Activated CD4-positive, CD25-positive, alpha-beta regulatory T cell treated with anti-CD3 and anti-CD28 coated beads, Interleukin-2, amount 50 U/mL, for 72 hours (primary cell): ENCODE results near the gene ILKAP.

Source experiments
- DNase-seq: peaks from one replicate; pipeline ENCODE4 v3.0.0; 2021

ILKAP gene

DNA sequence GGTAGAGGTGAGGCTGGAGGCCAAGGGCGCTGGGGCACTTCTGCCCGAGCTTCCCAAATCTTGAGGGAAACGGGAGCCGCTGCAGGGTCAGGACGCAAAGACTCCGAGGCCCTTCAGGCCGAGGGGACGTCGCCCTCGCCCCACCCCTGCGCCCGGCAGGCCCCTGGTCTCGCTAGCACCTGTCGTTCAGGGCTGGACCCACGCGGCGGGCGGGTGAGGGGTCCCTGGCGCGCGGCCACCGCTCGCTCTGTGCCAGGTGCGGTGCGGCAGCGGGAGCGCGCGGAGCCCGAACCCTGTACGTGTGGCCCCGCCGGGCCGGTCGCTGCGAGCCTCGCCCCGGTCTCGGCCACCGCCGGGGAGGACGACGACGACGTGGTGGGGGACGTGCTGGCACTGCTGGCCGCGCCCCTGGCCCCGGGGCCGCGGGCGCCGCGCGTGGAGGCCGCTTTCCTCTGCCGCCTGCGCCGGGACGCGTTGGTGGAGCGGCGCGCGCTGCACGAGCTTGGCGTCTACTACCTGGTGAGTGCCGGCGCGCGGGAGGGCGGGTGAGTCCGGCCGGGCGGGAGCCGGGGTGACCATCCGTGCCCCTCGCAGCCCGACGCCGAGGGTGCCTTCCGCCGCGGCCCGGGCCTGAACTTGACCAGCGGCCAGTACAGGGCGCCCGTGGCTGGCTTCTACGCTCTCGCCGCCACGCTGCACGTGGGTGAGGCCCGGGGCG, 39.9 kb downstream of the ILKAP start:
- DNase-seq, result no peak

DNA sequence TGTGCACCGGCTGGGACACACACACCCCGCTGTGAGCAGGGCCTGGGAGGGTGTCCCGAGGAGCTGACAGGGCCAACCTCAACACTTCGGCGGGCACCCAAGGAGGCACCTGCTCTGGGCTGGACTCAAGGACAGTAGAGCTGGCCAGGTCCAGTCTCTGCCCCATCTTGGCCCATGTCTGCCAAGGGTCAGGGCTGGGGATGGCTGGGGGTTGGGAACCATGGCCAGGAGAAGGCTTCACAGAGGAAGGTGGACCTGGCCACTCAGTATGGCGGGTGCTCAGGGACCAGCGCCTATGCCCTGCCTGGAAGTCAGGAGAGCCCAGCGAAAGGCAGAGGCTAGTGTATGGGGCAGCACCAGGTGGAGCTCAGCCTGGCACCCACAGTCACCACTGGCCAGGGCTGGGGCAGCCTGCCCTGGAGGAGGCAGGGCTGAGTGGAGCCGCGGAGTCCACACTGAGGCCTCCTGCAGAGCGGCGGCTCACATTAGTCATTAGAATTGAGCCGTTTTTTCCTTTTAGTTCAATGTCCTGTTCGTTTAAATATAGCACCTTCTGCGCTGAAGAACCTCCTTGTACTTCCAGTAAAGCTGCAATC, 40.6 kb downstream of the ILKAP start:
- DNase-seq, result no peak

DNA sequence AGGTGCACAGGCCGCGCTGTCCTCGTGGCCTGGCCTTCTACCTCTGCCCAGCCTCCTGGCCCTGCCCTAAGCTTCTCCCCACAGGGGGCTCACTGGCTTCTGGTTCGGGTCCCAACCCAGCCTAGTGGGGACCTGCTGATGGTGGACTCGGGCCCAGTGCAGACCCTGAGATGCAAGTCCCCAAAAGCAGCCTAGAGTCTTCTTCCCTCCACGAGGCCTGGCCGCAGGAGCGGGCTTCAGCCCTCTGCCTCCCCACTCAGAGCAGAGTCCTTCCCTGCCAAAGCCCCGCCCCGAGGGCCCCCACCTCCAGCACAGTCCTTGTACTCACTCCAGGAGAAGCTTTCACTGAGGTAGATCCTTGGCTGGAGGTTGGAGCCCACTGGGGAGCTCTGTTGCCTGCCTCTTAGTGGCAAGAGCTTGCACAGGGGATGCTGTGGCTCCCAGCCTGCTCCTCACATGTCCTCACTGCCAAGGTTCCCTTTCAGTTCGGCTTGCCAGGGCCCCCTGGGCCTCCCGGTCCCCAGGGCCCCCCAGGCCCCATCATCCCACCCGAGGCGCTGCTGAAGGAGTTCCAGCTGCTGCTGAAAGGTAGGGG, 41.1 kb downstream of the ILKAP start:
- no peak for DNase-seq

DNA sequence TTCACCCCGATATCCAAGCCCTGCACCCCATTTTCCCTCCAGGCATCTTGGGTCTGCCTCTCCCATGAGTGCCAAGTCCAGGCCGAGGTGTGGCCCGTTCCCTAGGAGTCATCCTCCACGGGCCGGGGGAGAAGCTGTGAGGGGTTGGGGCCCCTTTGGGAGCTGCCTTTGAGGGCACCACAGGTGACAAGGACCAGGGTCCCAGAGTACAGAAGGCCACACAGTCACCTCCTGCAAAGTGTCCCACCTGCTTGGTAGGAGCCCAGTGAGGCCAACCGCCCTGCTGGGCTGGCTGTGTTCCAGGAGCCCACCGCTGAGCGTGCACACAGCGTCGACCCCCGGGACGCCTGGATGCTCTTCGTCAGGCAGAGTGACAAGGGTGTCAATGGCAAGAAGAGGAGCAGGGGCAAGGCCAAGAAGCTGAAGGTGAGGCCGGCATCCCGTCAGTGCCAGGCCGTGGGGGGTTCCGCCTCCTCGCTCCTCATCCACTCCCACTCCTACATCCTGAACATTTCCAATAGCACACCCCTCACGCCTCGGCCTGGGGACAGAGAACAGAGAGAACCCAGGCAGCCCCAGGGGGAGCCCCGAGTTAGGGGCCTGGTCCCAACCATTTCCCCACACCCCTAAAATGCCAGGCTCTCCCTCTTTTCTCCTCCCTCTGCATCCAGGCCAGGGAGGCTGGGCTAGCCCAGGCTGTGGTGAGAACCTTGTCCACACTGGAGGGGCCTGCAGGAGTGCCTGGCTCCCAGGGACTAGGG, 42.0 kb downstream of the ILKAP start:
- no peak for DNase-seq

DNA sequence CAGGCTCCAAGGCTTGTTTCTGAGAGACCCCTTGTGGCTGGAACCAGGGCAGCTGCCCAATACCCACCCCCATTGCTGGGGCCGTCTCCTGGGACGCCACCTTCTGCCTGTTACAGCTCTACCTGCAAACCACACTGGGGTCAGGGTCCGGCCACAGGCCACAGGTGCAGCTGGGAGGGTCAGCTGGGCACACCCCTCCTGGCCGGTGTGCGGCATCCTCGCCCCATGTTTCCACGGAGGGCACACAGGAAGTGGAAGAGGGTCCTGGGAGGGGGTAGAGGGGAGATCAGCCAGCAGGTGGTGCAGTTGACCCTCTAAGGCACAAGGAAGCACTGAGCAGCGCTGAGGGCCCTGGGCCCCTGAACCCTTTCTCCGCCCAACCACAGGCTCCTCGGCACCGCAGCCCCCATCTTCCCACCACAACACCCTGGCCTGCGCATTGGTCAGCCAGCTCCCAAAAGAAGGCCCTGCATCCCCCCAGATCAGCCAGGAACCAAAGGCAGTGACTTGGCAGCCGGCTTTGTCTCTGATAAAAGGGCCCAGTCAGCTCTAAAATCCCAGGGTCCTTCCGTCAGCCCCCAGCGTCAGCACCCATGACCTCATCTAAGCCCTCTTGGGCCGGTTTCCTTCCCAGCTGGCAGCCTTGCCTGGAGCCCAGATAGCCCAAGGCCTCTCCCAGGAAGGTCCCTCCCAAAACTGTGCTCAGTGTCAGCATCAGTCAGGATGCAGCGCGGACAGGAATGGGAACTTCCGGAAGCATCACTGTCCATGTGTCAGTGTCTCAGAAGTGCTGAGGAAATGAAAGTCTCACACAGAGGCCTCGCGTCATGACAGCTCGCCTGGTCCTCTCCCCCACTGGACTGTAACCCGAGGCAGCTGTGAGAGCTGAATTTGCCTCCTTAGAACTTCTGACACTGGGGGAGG, 43.0 kb downstream of the ILKAP start:
- no peak for DNase-seq

DNA sequence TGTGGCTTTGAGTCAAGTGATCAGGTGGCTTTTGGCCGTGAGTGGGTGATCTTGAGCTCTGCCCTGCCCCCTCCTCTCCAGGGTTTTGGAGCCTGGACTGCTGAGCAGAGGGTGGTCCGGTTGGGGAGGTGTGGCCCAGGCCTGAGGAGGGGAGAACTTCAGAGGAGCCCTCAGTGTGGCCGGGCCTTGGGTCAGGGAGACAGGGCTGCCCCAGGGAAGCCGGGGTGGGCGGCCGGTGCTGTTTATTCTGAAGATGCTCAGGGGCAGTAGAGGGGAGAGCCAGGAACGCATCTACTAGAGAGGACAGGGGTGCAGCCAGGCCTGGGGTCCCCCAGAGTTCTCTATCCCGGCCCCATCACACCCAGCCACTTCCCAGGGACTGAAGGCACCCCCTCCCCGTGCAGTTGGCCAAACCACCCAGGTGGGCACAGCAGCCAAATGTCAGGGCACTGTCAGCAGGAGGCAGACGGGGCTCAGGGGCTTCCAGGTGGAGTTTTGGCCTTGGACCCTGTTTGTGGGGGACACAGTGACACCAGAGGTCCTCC, 43.8 kb downstream of the ILKAP start:
- no peak for DNase-seq

DNA sequence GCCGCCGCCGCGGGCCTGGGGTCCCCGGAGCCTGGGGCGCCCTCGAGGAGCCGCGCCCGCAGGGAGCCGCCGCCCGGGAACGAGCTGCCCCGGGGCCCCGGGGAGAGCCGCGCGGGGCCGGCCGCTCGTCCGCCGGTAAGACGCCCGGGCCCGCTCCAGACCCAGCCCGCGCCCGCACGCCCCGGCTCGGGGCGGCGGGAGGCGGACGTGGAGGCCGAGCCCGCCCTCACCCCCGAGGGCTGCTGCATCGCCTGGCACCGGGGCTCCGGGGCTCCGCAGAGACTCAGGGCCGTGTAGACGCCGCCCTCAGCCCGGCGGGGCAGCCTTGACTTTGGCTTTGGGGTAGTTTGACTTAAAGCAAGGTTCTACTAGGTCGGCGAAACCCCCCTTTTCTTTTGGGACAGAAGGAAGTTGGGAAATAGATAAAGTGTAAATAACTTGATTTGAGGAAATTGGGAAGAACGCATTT, 44.4 kb downstream of the ILKAP start:
- DNase-seq, result no peak

DNA sequence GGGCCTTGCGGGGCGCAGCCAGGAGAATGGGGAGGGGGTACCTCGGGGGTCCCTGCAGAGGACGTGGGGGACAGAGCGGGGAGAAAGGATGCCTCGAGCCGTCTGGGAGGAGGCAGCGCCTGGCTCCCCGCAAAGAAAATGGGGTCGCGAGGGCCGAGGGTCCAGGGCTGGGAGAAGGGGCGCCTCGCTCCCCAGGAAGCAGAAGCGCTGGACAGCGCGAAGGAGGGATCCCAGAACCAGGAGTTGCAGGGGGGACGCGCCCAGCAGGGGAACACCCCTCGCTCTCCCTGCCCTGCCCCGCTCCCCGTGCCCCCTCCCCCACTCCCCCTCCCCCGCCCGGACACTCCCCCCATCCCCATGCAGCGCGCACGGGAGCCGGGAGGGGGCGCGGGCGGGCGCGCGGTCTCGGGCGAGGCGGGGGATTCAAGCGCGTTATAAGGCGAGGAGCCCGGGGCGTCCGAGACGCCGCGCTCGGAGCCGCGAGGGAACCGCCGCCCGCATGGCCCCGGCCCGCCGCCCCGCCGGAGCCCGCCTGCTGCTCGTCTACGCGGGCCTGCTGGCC, 44.9 kb downstream of the ILKAP start, which contains the start of gene ERFE:
Gene ERFE, plus strand, starts transcription at position 462 of the 562 bp plus-strand sequence. Its CDS starts 38 bp downstream, at position 500.
- DNase-seq, result no peak

DNA sequence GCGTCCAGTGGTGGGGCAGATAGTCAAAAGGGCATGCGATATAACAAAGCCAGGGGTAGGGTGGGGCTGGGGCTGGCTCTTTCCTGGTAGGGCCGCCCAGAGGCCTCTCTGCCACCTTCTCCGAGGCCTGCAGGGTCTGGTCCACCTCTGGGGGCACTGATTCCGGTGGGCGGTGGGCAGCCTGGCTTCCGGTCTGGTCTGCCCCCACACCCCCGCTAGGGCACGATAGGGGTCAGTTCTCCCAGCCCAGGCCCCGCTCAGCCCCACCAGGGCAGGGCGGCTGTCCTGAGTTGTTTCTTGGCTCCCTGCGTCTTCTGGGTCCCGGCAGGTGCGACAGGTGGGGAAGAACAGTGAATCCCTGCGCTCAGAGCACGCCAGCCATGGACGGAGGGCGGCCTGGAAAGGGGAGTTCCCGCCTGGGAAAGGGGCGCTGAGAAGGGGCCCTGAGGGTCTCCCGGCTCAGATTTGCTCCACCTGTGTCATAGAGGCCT, 45.4 kb downstream of the ILKAP start:
- no peak for DNase-seq

DNA sequence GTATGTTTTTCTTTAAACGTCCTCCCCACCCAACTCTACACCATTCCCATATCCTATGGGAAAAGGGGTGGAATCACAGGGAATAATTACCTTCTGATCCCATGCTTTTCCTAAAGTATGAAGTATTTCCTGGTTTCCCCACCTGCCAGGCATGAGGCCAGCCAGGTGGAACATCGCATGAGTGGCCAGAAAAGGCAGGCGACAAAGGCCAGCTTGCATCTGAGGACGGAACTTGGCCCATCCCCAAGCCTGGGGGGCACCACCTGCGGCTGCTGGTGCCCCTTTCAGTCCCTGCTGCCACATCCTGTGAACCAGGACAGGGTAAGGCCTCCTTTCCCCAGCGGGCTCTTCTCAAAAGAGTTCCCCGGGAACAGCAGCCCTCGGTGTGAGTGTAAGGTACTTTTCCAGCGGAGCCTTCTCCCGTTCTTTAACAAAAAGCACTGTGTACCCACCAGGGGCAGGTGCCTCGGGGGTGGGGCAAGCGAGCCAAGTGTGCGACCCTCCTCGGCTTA, 45.9 kb downstream of the ILKAP start:
- DNase-seq, result no peak

DNA sequence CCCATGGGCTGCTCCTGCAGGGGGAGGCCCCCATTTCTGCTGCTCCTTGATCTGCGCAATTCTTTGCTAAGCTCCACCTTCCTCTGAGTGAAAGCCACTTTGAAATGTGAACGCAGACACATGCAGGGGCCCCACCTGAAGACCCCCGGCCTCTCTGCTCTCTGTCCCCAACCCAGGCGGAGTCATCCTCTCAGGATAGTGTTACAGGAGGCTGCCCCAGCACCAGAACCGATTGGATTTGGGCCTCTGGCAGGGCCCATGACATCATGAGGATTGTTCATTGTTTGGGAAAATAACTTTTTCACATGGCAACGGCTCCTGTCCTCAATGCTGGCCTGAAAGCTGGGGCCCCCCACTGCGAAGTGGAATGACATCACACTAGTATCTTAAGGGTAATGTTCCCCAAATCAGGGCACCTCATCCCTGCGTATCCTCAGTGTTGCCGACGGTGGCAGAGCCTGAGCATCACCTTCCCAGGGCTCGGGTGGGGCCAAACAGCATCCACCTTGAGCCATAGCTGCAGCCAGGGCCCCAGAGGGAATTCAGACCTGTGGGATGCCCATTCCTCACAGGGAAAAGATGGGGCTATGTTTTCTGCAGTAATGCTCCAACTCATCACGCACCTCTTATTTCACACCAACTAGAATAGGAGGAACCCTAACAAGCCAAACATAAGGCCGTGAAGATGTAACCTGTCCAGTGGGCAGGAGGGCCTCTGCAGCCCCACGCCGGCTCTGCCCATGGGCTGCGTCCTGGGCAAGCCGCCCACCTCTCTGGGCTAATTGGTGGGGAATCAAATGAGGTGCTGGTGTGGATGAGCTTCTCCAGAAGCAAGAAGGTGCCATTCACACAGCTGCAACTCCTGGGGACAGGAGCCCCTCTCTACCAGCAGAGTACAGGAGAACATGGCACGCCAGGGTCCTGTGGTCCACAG, 47.5 kb downstream of the ILKAP start:
- DNase-seq, result no peak

DNA sequence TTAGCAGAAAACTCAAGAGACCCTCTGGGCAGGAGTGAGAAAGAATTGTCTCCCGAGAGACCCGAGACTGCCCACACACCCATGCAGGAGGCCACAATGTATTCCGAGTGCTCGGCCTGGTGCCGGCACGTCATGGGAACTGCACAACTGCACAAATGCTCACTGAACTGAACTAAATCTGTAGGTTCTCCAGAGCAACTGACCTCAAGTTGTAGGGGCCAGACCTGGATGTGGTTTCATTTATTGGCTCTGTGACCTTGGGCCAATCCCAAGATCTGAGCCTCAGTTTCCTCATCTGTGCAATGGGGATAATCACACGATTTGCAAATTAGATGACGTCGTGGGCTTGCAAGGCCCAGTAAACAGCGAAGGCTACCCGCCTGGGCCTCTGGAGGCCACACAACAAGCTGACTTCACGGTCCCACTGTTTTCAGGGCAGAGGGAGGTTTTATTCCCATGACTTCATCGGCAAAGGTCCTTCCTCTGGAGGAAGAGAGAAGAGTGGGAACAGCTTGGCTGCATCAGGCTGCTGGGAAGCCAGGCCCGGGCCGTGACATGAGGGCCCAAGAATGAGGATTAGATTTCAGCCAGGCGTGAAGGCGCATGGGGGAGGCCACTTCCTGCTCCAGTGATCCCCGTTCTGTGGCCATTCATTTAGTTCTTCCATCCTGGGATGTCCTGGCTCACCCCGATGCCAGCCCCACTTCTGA, 48.3 kb downstream of the ILKAP start:
- DNase-seq, result no peak

DNA sequence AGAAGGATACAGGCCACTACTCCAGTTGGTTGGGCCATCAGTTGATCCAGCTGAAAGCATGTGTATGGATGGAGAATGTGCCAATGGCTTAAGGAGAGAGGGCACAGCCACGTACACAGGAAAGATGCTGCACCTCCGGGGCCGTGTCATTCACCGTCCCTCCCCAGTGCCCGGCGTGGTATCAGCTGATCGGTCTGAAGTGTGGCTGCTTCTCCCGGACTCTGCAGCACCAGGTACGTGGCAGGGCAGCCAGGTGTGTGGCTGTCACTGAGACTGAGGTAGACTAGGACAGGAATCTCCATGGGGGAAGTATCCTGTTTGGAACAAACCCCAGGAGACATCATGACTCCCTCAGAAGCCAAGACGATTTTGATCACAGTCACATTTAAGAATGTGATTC, 48.9 kb downstream of the ILKAP start:
- DNase-seq, result no peak

DNA sequence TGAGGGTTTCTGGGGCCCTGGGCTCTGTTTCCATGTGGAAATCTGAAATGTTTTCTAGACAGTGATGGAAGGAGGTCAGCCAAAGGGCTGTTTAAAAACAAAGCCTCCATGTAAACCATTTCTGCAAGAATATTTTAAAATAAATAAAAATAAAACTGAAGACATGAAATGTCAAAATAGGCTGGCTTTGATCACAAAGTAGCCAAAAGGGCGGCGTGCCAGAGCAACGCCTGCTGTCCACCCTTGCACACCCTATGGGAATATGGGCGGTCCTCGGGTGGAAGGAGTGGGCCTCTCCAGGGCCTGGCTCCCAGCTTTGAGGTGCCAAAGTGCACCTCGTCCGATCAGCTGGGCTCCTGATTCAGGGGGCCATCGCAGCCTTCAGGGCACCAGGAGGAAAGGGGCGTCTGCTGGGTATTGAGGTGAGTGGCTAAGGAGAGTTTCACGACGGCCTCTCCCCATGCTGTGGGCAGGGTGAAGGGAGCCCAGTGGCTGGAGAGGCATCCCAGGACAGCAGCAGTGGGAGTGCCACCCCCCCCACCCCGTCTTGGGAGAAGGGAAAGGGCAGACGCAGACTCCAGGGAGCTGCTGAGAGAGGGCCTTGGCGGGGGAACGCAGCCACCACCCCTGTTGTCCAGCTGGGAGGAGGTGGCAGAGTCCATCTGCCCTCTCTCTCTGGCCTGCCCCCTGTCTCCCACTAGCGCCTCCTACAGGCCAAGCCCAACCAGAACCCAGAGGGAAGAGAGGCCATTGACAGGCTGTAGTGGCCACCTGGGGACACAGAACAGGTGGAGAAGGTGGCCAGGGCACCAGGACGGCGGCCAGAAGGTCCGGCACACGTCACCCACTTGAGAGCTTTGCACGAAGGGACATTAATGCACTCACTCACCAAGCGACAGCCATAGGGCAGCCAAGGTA, 50.5 kb downstream of the ILKAP start:
- no peak for DNase-seq

DNA sequence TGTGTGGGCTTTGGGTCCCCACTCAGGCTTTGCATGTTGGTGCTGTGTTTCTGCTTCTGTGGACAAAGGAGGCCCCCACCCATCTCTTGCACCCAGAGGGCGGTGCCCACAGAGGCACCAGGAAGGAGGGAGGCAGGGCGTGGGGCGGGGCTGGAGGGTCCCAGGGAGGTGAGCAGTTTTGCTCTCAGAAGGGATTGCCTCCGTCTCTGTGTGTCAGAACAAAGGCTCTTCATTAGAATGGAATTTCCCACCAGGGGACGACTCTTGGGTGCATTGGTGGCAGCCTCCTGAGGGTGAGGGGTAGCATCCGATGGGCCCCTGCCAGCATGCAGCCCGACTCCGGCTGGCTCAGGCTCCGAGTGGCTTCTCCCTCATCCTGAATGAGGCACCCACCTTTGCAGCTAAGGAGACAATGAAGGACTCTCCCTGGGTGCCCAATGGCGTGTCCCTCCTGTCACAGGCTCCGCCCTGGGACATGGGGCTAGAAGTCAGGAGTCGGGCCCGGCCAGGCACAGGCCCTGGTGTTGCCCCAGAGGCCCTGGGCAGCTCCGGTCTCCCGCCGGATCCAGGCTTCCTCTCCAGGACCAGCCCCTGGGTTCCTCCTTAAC, 51.8 kb downstream of the ILKAP start:
- DNase-seq, result no peak

DNA sequence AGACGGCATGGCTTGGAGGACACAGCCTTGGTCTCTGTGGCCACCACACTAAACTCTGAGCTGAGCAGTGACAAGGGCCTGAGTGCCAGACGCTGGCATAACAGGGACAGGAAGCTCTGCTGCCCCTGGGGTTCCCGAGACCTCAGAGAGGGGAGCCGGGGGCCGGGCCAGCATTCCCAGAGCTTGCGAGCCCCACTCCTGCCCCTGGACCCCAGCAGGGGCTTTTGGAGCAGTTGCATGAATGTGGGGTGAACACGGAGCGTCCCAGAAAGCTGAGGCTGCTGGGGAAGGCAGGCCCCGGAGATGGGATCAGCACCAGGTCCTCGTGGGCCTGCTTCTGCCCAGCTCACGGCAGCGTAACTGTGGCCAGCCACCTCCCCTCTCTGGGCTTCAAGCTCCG, 52.3 kb downstream of the ILKAP start:
- DNase-seq, result no peak

DNA sequence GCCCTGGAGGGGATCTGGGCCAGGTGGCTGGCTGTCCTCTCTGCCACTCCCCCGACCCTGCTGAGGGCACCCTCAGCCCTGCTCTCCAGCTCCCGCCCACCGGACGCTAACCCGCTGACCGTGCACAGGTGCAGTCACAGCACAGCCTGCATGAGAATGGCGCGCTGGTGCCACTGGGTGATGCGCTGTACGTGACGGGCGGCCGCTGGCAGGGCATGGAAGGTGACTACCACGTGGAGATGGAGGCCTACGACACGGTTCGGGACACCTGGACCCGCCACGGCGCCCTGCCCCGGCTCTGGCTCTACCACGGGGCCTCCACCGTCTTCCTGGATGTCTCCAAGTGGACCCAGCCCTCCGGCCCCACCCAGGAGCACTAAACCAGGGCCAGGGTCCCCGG, 52.8 kb downstream of the ILKAP start:
- no peak for DNase-seq
